HCT116 (cell line): ENCODE results near the gene IL25. TPM values are rescaled to one million over a fixed set of nuclear protein-coding genes. Genes with fewer than 3 reads are reported as not detected.

ENCODE experiments used
- ATAC-seq: fragments of 200-7000 bp; cut with Tn5 transposase; 2 replicates; pipeline ENCODE4 v1.9.1; 2020; ENCODE audit warnings: mild to moderate bottlenecking, moderate library complexity
- BruUV-seq: library from RNA; stranded (reverse); fragments of 400-500 nt; replicated peaks from 2 replicates; lab custom pipeline; 2021; lab: Mats Ljungman, UMichigan
- CTCF ChIA-PET: fragments of 300-600 bp; sonication (Branson Sonifier 250); formaldehyde crosslinking; loops from one replicate; lab custom pipeline; 2021; ENCODE audit warnings: antibody characterized with exemption; lab: Charles Lee
- POLR2A ChIA-PET: fragments of 300-600, 350-600 bp; sonication (Branson Sonifier 250); formaldehyde crosslinking; loops from one replicate; lab custom pipeline; 2021; ENCODE audit warnings: antibody characterized with exemption; lab: Charles Lee
- RAD21 ChIA-PET, 2 experiments: fragments of 300-600 bp; sonication (Branson Sonifier 250); formaldehyde crosslinking; loops; one replicate each; lab custom pipeline; 2023; ENCODE audit warnings: low total read pairs in 2 of 2; ENCODE audit not compliant: uncharacterized antibody in 2 of 2, unreplicated experiment in 2 of 2, low non-redundant PET in 1 of 2; lab: Charles Lee
- DNase-seq: peaks from one replicate; pipeline ENCODE4 v3.0.0-alpha.2; 2010; ENCODE audit warnings: low read depth, low spot score
- H2AFZ ChIP-seq: fragments of 200-600 bp; shearing (Covaris generic), sonication (generic); 2 replicates; pipeline ENCODE4 v1.6.1; 2017; ENCODE audit warnings: low read depth, mixed run types, mixed read lengths, antibody characterized with exemption, low read length; ENCODE audit not compliant: poor library complexity, severe bottlenecking
- H3K27ac ChIP-seq: 2 replicates; pipeline ENCODE4 v1.5.1; 2012; ENCODE audit warnings: low read depth, low read length
- H3K27me3 ChIP-seq: fragments of 200-600 bp; sonication (generic); 2 replicates; pipeline ENCODE4 v1.6.1; 2016; ENCODE audit warnings: mixed run types, low read length, mixed read lengths; ENCODE audit not compliant: insufficient read depth
- H3K36me3 ChIP-seq, 2 experiments: fragments of 200-500 bp in 1 of 2; fragments of 200-600 bp in 1 of 2; sonication (Bioruptor generic) in 1 of 2; sonication (generic) in 1 of 2; 2 replicates each; pipeline versions ENCODE4 v1.5.1 to v1.6.1; 2014 to 2016; ENCODE audit warnings: low read length in 2 of 2, inconsistent platforms in 1 of 2, mixed read lengths in 1 of 2, mixed run types in 1 of 2; ENCODE audit not compliant: insufficient read depth in 2 of 2, control insufficient read depth in 1 of 2
- H3K4me1 ChIP-seq, 2 experiments: fragments of 200-600 bp in 1 of 2; sonication (generic) in 1 of 2; 2 replicates each; pipeline versions ENCODE4 v1.5.1 to v1.6.1; 2012 to 2017; ENCODE audit warnings: low read length in 2 of 2, inconsistent platforms in 1 of 2, mild to moderate bottlenecking in 1 of 2, mixed read lengths in 1 of 2, mixed run types in 1 of 2, moderate library complexity in 1 of 2; ENCODE audit not compliant: insufficient read depth in 2 of 2, control insufficient read depth in 1 of 2
- H3K4me2 ChIP-seq: fragments of 200-600 bp; sonication (generic); 2 replicates; pipeline ENCODE4 v1.6.1; 2017; ENCODE audit warnings: mixed run types, low read length, mixed read lengths
- H3K4me3 ChIP-seq, 2 experiments: fragments of 200-600 bp in 1 of 2; sonication (generic) in 1 of 2; replicated peaks in 1 of 2; 2 replicates each; pipeline ENCODE4 v1.5.1; 2011 to 2016; ENCODE audit warnings: low read length in 2 of 2, control low read depth in 1 of 2, low read depth in 1 of 2, mild to moderate bottlenecking in 1 of 2, mixed read lengths in 1 of 2, mixed run types in 1 of 2
- H3K79me2 ChIP-seq: fragments of 200-600 bp; sonication (generic); 2 replicates; pipeline ENCODE4 v1.6.1; 2017; ENCODE audit warnings: mild to moderate bottlenecking, mixed run types, low read length, moderate library complexity, mixed read lengths; ENCODE audit not compliant: insufficient read depth
- H3K9ac ChIP-seq: fragments of 200-600 bp; sonication (generic); 2 replicates; pipeline ENCODE4 v1.6.1; 2016; ENCODE audit warnings: low read length, mixed read lengths
- H3K9me2 ChIP-seq: fragments of 200-600 bp; sonication (generic), shearing (Covaris generic); 2 replicates; pipeline ENCODE4 v1.6.1; 2017; ENCODE audit warnings: mixed run types, mild to moderate bottlenecking, moderate library complexity; ENCODE audit not compliant: insufficient read depth
- H3K9me3 ChIP-seq, 2 experiments: fragments of 200-500 bp in 1 of 2; fragments of 200-600 bp in 1 of 2; sonication (Bioruptor generic) in 1 of 2; sonication (generic) in 1 of 2; 2 replicates each; pipeline ENCODE4 v1.6.1; 2014 to 2017; ENCODE audit warnings: low read length in 2 of 2, mixed read lengths in 2 of 2, inconsistent platforms in 1 of 2, low read depth in 1 of 2, mild to moderate bottlenecking in 1 of 2, mixed run types in 1 of 2, moderate library complexity in 1 of 2; ENCODE audit not compliant: control insufficient read depth in 1 of 2, insufficient read depth in 1 of 2
- H4K20me1 ChIP-seq: fragments of 200-600 bp; sonication (generic), shearing (Covaris generic); 2 replicates; pipeline ENCODE4 v1.6.1; 2017; ENCODE audit warnings: mixed run types, mild to moderate bottlenecking, moderate library complexity; ENCODE audit not compliant: insufficient read depth
- CBX3 ChIP-seq: IDR thresholded peaks from 2 replicates; pipeline ENCODE4 v1.6.1; 2012; ENCODE audit warnings: low read depth
- CEBPB ChIP-seq: IDR thresholded peaks from 2 replicates; pipeline ENCODE4 v1.6.1; 2012; ENCODE audit warnings: low read depth
- EGR1 ChIP-seq: IDR thresholded peaks from 2 replicates; pipeline ENCODE4 v1.6.1; 2012; ENCODE audit warnings: low read depth
- EZH2 ChIP-seq: fragments of 200-600 bp; sonication (generic); IDR thresholded peaks from 2 replicates; pipeline ENCODE4 v1.6.1; 2017; ENCODE audit warnings: antibody characterized with exemption, mixed run types
- JUND ChIP-seq: IDR thresholded peaks from 2 replicates; pipeline ENCODE4 v1.6.1; 2012
- POLR2AphosphoS5 ChIP-seq: IDR thresholded peaks from 2 replicates; pipeline ENCODE4 v1.6.1; 2011; ENCODE audit warnings: mild to moderate bottlenecking, low read depth, low read length, moderate library complexity
- RAD21 ChIP-seq: IDR thresholded peaks from 2 replicates; pipeline ENCODE4 v1.6.1; 2012; ENCODE audit warnings: low read depth, mild to moderate bottlenecking
- SIN3A ChIP-seq: IDR thresholded peaks from 2 replicates; pipeline ENCODE4 v1.6.1; 2012; ENCODE audit warnings: low read depth
- SP1 ChIP-seq: IDR thresholded peaks from 2 replicates; pipeline ENCODE4 v1.6.1; 2012; ENCODE audit warnings: low read depth
- SRF ChIP-seq: IDR thresholded peaks from 2 replicates; pipeline ENCODE4 v1.6.1; 2012; ENCODE audit warnings: low read depth
- TCF7L2 ChIP-seq: IDR thresholded peaks from 2 replicates; pipeline ENCODE4 v1.7.0; 2011; ENCODE audit warnings: borderline replicate concordance, inconsistent platforms; ENCODE audit not compliant: insufficient read depth, insufficient read length; ENCODE audit errors: extremely low read depth
- ZNF274 ChIP-seq: fragments of 200-500 bp; sonication (Bioruptor generic); IDR thresholded peaks from 2 replicates; pipeline ENCODE4 v1.6.1; 2014; ENCODE audit warnings: mild to moderate bottlenecking, low read depth, low read length, inconsistent platforms
- intact Hi-C: fragments of 100-400 bp; cut with micrococcal nuclease; formaldehyde crosslinking; loops from 2 replicates; pipeline ENCODE4 v1.10.0; 2022
- total RNA-seq: library from RNA; stranded (reverse); gene quantifications from one replicate; pipeline ENCODE4 v1.2.1, GENCODE V29; 2021; ENCODE audit not compliant: unreplicated experiment
- TF ChIP-seq, protein P1 (sequence below): IDR thresholded peaks from 2 replicates; pipeline ENCODE4 v1.6.1; 2012
- TF ChIP-seq, protein P2 (sequence below): IDR thresholded peaks from 2 replicates; pipeline ENCODE4 v1.6.1; 2011; ENCODE audit warnings: mild to moderate bottlenecking, low read length, moderate library complexity; ENCODE audit not compliant: insufficient replicate concordance; ENCODE audit errors: extremely low read depth

Gene IL25
- total RNA-seq, 1 experiment from 2014 or later, result not detected

- ChIA-PET CTCF (interaction anchor here (0.9 kb wide), 1 partner anchor 22 kb away, joined by 3 read pairs; no protein-coding TSS in a partner anchor), POLR2A (no interaction called here), RAD21 (no interaction called here)
- no peak overlapping the region for H3K4me2 ChIP-seq
- H3K4me1 ChIP-seq, result 0 out of 4 replicates have a peak, but pooled peaks cover 0 to 2% of the 10 kb centered on the region in 2 experiments
- intact Hi-C loops, result no loop called here
- H3K9me3 ChIP-seq, result no peaks in the 10 kb centered on the region
- no peaks in the 10 kb centered on the region for H4K20me1 ChIP-seq
- H3K27me3 ChIP-seq, result no peaks in the 10 kb centered on the region
- H3K79me2 ChIP-seq, result no peaks in the 10 kb centered on the region
- no peak overlapping the region for H3K27ac ChIP-seq
- no peak for DNase-seq
- H3K9ac ChIP-seq, result no peak overlapping the region
- no peak for ATAC-seq
- H3K9me2 ChIP-seq, result no peaks in the 10 kb centered on the region
- H2AFZ ChIP-seq, result no peak overlapping the region
- TF ChIP-seq SP1 (no peak), JUND (no peak), RAD21 (no peak), EZH2 (no peak), POLR2AphosphoS5 (no peak), CBX3 (no peak), TCF7L2 (no peak), ZNF274 (no peak), SIN3A (no peak), SRF (no peak), CEBPB (no peak), EGR1 (no peak)
- TF ChIP-seq, protein P1, sequence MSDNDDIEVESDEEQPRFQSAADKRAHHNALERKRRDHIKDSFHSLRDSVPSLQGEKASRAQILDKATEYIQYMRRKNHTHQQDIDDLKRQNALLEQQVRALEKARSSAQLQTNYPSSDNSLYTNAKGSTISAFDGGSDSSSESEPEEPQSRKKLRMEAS, result no peak
- TF ChIP-seq, protein P2, sequence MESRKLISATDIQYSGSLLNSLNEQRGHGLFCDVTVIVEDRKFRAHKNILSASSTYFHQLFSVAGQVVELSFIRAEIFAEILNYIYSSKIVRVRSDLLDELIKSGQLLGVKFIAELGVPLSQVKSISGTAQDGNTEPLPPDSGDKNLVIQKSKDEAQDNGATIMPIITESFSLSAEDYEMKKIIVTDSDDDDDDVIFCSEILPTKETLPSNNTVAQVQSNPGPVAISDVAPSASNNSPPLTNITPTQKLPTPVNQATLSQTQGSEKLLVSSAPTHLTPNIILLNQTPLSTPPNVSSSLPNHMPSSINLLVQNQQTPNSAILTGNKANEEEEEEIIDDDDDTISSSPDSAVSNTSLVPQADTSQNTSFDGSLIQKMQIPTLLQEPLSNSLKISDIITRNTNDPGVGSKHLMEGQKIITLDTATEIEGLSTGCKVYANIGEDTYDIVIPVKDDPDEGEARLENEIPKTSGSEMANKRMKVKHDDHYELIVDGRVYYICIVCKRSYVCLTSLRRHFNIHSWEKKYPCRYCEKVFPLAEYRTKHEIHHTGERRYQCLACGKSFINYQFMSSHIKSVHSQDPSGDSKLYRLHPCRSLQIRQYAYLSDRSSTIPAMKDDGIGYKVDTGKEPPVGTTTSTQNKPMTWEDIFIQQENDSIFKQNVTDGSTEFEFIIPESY, result no peak
- H3K4me3 ChIP-seq, result no peak overlapping the region
- BruUV-seq, result no TSS peak
- H3K36me3 ChIP-seq, result no peaks in the 10 kb centered on the region
Observed at GRCh38 chr14:23354990-23355389, 17.6 kb upstream of the IL25 start.
